Panc1 (cell line): Measurements from ENCODE around the gene MRPL55.

Experiments used
- POLR2AphosphoS5 ChIP-seq: IDR thresholded peaks from 2 replicates; pipeline ENCODE4 v1.6.1; 2012; ENCODE audit warnings: mild to moderate bottlenecking, low read depth, low read length, moderate library complexity
- SIN3A ChIP-seq: IDR thresholded peaks from 2 replicates; pipeline ENCODE4 v1.6.1; 2012; ENCODE audit warnings: low read depth, mild to moderate bottlenecking, low read length, moderate library complexity, borderline replicate concordance; ENCODE audit not compliant: insufficient read depth
- TF ChIP-seq, protein P1 (sequence below): fragments of 450-650 bp; IDR thresholded peaks from 2 replicates; pipeline ENCODE4 v1.5.1; 2017; ENCODE audit warnings: mild to moderate bottlenecking
- TF ChIP-seq, protein P2 (sequence below), 2 experiments: IDR thresholded peaks; 2 replicates each; pipeline ENCODE4 v1.6.1; 2011 to 2012; ENCODE audit warnings: low read depth in 2 of 2, control low read depth in 1 of 2, low read length in 1 of 2, mild to moderate bottlenecking in 1 of 2, moderate library complexity in 1 of 2; ENCODE audit not compliant: insufficient read depth in 1 of 2

DNA sequence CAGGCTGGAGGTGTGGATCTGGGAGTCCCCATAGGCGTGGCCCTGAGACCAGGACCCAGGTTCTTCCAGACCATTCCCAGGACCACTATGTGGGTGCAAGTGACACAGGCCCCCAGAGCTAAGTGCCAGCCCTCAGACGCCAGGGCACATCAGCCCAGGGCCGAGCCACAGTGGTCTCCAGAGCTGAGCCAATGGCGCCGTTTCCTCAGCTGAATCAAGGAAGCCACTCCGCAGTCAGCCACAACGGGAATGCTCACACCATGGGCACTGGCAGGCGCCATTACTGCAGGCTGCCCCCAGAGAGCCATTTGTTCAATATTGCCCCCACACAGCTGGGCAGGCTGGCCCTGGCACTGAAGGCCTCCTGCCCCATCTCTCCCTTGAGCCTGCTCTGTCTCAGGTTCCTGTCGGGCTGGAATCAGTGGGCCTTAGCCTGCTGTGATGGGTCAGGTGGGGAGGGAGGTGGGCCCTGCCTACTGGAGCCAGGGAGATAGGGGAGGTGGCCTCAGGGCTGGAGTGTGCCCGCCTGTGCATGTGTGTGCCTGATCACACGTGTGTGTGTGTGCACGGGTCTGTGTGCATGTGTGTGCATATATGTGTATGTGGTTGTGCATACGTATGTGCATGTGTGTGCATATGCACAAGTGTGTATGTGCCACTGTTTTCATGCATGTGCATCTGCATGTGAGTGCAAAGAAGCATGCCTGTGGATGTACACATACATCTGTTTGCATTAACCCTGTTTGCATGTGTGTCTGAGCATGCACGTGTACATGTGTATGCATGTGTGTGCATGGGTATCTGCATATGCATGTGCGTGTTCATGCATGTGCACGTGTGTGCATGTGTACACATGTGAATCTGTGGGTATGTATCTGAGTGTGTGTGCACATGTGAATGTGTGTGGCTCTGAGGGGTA is 46.8 kb upstream of the MRPL55 start:
- TF ChIP-seq, protein P1, sequence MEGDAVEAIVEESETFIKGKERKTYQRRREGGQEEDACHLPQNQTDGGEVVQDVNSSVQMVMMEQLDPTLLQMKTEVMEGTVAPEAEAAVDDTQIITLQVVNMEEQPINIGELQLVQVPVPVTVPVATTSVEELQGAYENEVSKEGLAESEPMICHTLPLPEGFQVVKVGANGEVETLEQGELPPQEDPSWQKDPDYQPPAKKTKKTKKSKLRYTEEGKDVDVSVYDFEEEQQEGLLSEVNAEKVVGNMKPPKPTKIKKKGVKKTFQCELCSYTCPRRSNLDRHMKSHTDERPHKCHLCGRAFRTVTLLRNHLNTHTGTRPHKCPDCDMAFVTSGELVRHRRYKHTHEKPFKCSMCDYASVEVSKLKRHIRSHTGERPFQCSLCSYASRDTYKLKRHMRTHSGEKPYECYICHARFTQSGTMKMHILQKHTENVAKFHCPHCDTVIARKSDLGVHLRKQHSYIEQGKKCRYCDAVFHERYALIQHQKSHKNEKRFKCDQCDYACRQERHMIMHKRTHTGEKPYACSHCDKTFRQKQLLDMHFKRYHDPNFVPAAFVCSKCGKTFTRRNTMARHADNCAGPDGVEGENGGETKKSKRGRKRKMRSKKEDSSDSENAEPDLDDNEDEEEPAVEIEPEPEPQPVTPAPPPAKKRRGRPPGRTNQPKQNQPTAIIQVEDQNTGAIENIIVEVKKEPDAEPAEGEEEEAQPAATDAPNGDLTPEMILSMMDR = no peak
- TF ChIP-seq POLR2AphosphoS5 (no peak), SIN3A (no peak)
- TF ChIP-seq, protein P2, sequence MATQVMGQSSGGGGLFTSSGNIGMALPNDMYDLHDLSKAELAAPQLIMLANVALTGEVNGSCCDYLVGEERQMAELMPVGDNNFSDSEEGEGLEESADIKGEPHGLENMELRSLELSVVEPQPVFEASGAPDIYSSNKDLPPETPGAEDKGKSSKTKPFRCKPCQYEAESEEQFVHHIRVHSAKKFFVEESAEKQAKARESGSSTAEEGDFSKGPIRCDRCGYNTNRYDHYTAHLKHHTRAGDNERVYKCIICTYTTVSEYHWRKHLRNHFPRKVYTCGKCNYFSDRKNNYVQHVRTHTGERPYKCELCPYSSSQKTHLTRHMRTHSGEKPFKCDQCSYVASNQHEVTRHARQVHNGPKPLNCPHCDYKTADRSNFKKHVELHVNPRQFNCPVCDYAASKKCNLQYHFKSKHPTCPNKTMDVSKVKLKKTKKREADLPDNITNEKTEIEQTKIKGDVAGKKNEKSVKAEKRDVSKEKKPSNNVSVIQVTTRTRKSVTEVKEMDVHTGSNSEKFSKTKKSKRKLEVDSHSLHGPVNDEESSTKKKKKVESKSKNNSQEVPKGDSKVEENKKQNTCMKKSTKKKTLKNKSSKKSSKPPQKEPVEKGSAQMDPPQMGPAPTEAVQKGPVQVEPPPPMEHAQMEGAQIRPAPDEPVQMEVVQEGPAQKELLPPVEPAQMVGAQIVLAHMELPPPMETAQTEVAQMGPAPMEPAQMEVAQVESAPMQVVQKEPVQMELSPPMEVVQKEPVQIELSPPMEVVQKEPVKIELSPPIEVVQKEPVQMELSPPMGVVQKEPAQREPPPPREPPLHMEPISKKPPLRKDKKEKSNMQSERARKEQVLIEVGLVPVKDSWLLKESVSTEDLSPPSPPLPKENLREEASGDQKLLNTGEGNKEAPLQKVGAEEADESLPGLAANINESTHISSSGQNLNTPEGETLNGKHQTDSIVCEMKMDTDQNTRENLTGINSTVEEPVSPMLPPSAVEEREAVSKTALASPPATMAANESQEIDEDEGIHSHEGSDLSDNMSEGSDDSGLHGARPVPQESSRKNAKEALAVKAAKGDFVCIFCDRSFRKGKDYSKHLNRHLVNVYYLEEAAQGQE (IDR thresholded peaks at IDR 0.05; ENCODE audit: insufficient read depth in 1 of 2, low read depth in 2 of 2, low read length in 1 of 2) = no peak
